ENCODE measurements around the gene PRXL2C.

The PRXL2C gene

DNA sequence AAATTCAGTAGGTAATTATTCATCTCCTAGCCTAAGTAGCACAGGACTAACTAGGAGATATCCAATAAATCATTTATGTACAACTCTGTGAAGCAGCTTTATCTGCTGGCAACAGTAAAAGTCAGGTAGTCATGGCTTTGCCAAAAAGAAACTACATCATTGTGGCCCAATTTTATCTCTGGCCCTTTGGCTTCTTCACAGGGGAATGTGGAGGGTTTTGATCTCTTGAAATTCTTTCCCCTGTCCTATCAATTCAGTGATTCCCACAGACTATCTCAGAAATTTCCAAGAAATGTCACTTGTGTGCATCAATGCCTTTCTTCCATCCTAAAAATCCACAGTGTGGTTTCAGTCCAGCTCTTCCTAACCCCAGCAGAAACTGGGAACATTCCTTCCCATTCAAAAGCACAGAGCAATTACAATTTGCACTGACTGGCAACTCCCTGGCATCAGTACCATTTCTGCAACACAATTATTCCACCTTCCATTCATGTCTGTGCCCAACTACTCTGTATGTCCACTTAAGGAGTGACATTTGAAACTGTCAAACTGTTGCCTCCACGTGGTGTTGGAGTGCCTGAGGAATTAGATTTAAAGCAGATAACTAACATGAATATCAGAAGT, 42.0 kb downstream of the PRXL2C start:
- H3K4me3 ChIP-seq (ENCODE audit: low read depth, low read length), result no peak overlapping the region

DNA sequence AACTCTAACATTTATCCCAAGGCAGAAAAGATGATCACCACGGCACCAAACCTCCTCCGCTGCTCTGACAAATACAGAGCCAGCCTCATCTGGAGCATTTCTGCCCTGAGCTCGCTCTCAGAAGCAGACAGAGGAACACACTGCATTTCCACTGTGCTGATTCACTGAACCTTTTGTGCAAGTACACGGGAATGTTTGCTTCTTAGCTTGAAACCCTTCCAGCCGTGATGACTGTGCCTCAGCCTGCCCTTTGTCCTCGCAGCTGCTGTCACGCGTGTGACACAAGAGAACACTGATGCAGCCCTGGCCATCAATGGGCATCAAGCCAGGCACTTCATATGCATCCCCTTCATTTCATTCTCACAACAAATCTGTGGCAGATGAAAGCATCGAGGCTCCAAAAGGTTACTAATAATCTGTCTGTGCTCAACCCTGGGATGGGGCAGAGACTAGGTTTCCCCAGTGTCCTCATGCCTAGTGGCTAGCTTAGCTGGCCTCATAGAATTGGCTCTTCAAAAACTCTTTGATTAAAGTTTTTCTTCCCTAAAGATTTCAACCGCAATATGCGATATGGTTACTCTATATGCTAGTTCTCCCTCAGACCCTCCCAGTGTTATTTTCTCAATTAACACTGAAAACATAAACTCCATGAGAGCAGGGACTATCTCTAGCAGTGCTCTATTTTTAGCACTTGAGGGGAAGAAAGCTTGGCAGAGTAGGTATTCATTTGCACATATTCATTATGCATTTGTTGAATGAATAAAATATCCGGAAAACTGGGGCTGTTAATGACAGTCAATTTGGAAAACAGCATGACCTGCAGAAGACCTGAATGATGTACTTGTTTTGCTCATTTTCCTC, 42.8 kb downstream of the PRXL2C start:
- no peak overlapping the region for H3K4me3 ChIP-seq (ENCODE audit: low read depth, low read length)

GRCh38 chr9:96611302-96611701, 43.8 kb downstream of the PRXL2C start:
- H3K4me3 ChIP-seq (ENCODE audit: low read depth, low read length), result no peak overlapping the region

DNA sequence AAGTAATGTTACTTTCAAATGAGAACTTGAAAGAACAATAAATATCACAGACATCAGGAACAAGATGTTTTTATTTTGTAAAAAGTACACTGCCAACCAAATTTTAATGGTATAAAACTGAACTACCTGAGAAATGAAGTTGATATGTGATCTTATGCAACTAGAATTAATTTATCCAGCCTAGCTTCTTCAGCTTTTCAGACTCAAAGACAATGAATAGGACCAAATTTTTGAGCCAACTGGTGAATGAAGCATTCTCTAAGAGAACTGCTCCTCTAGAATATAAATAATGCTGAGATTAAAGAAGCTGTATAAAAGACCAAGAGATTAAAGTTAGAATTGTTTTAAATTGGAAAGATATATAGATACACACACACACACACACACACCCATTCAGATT, 45.4 kb downstream of the PRXL2C start:
- no peak overlapping the region for H3K4me3 ChIP-seq (ENCODE audit: low read depth, low read length)

GRCh38 chr9:96607971-96608370, 47.1 kb downstream of the PRXL2C start:
- no peak overlapping the region for H3K4me3 ChIP-seq (ENCODE audit: low read depth, low read length)

DNA sequence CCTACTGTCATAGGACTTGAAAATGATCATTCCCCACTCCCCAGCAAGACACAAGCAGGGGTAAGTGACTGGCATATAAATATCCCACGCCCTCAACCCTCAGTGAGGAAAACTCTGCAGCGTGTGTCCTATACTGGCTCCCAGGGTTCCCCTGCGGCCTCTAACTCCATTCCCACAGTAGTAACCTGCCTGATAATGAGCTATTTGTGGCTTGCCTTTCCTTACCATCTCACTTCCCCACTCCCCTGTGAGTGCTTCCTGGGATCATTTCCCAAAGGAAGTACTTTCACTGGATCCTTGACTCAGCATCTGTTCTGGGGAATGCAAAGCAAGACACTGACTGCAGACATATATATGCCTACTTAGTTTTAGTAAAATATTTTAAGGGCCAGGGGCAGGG, 49.8 kb downstream of the PRXL2C start:
- H3K4me3 ChIP-seq (ENCODE audit: low read depth, low read length), result no peak overlapping the region

DNA sequence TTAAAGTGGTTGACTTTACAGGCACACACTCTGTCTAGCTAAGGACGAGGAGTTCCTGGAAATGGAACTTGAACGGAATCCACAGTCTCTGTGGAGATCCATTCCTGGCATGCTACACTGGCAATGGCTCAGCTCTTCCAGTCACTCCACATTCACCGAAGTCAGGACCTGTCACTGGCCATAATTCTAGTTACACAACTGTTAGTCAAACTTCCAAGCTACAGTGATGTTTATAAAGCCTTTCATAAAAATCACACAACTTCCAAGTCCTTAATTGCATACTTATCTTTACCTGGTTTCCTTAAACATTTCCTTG, 51.2 kb downstream of the PRXL2C start:
- no peak overlapping the region for H3K4me3 ChIP-seq (ENCODE audit: low read depth, low read length)

DNA sequence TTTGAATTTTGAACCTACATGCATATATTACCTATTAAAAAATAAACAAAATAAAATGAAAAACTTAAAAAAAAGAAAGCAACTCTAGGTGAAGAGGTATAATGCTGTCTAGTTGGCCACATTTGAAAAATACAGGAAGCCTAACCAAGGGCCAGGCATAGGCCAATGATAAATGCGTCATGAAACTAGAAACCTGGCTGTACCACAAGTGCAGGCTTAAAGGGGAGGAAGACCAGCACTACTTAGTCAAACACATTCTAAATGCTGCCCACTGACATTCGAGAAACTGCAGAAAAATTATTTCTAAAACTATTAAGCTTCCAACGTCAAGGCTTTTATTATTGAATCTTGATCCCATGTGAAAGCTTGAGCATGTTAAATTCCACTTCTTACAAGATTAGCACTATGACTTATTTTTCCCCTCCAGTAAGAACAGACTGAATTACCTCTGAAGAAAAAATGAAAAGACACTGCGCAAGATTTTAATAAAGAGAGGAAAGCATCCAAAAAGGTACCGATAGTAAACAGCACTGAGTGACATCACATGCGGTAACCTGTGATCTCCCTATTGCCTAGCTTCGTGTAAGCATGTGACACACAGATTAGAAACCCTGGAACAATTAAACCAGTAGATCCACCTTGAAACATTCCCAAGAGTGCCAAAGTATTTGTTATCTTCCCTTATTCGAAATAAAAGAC, 51.7 kb downstream of the PRXL2C start:
- no peak overlapping the region for H3K4me3 ChIP-seq (ENCODE audit: low read depth, low read length)

GRCh38 chr9:96599298-96599697, 55.8 kb downstream of the PRXL2C start:
- no peak overlapping the region for H3K4me3 ChIP-seq (ENCODE audit: low read depth, low read length)

- no peak overlapping the region for H3K4me3 ChIP-seq (ENCODE audit: low read depth, low read length)
Observed at GRCh38 chr9:96596601-96597111, 58.5 kb downstream of the PRXL2C start.
